DND-41 (cell line): ENCODE results near the gene ADGB.

Source experiments
- CTCF ChIP-seq: IDR thresholded peaks from 2 replicates; pipeline ENCODE4 v1.5.1; 2012; ENCODE audit warnings: borderline replicate concordance, low read length, moderate library complexity, mild to moderate bottlenecking; ENCODE audit not compliant: poor library complexity, severe bottlenecking; ENCODE audit errors: extremely low read depth
- EZH2 ChIP-seq: IDR thresholded peaks from 3 replicates; pipeline ENCODE4 v1.6.1; 2012; ENCODE audit warnings: borderline replicate concordance, low read depth, mild to moderate bottlenecking, moderate library complexity, low read length, inconsistent platforms; ENCODE audit not compliant: severe bottlenecking

GRCh38 chr6:146857980-146858347 is 259.2 kb downstream of the ADGB start:
- TF ChIP-seq CTCF (no peak), EZH2 (no peak)
